Ishikawa (cell line): ENCODE data around the gene KIF16B.

Experiments
- CEBPB ChIP-seq: IDR thresholded peaks from 2 replicates; pipeline ENCODE4 v1.6.1; 2012
- CREB1 ChIP-seq: IDR thresholded peaks from 2 replicates; pipeline ENCODE4 v1.6.1; 2012; ENCODE audit warnings: low read depth
- EP300 ChIP-seq: IDR thresholded peaks from 2 replicates; pipeline ENCODE4 v1.6.1; 2012; ENCODE audit warnings: borderline replicate concordance
- RAD21 ChIP-seq: IDR thresholded peaks from 2 replicates; pipeline ENCODE4 v1.6.1; 2012; ENCODE audit warnings: low read depth
- TAF1 ChIP-seq: IDR thresholded peaks from 2 replicates; pipeline ENCODE4 v1.6.1; 2012; ENCODE audit warnings: low read depth, mild to moderate bottlenecking
- TCF12 ChIP-seq: IDR thresholded peaks from 2 replicates; pipeline ENCODE4 v1.6.1; 2012; ENCODE audit warnings: low read depth
- TEAD4 ChIP-seq: IDR thresholded peaks from 2 replicates; pipeline ENCODE4 v1.6.1; 2012
- YY1 ChIP-seq: IDR thresholded peaks from 2 replicates; pipeline ENCODE4 v1.6.1; 2012; ENCODE audit warnings: low read depth
- TF ChIP-seq, protein P1 (sequence below): IDR thresholded peaks from 2 replicates; pipeline ENCODE4 v1.6.1; 2012; ENCODE audit warnings: low read depth, mild to moderate bottlenecking
- TF ChIP-seq, protein P2 (sequence below): IDR thresholded peaks from 2 replicates; pipeline ENCODE4 v1.6.1; 2012

DNA sequence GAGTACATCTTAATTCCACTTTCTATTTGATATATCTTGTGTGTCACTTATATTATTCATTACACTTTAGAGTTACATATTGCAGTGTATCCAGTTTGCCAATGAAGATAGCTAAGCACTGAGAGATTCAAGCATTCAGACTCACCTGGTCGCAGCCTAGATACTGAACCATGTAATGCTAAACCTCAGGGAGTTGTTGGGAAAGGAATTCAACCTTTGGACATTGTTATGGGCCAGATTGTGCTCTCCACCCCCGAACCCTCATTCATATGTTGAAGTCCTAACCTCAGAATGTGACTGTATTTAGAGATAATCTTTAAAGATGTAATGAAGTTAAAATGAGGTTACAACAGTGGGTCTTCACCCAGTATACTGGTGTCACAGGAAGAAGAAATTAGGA is 13.8 kb upstream of the KIF16B start:
- TF ChIP-seq EP300 (no peak), TCF12 (no peak), TAF1 (no peak), CREB1 (no peak), CEBPB (no peak), TEAD4 (no peak), YY1 (no peak), RAD21 (no peak)
- TF ChIP-seq, protein P1, sequence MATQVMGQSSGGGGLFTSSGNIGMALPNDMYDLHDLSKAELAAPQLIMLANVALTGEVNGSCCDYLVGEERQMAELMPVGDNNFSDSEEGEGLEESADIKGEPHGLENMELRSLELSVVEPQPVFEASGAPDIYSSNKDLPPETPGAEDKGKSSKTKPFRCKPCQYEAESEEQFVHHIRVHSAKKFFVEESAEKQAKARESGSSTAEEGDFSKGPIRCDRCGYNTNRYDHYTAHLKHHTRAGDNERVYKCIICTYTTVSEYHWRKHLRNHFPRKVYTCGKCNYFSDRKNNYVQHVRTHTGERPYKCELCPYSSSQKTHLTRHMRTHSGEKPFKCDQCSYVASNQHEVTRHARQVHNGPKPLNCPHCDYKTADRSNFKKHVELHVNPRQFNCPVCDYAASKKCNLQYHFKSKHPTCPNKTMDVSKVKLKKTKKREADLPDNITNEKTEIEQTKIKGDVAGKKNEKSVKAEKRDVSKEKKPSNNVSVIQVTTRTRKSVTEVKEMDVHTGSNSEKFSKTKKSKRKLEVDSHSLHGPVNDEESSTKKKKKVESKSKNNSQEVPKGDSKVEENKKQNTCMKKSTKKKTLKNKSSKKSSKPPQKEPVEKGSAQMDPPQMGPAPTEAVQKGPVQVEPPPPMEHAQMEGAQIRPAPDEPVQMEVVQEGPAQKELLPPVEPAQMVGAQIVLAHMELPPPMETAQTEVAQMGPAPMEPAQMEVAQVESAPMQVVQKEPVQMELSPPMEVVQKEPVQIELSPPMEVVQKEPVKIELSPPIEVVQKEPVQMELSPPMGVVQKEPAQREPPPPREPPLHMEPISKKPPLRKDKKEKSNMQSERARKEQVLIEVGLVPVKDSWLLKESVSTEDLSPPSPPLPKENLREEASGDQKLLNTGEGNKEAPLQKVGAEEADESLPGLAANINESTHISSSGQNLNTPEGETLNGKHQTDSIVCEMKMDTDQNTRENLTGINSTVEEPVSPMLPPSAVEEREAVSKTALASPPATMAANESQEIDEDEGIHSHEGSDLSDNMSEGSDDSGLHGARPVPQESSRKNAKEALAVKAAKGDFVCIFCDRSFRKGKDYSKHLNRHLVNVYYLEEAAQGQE = no peak
- TF ChIP-seq, protein P2, sequence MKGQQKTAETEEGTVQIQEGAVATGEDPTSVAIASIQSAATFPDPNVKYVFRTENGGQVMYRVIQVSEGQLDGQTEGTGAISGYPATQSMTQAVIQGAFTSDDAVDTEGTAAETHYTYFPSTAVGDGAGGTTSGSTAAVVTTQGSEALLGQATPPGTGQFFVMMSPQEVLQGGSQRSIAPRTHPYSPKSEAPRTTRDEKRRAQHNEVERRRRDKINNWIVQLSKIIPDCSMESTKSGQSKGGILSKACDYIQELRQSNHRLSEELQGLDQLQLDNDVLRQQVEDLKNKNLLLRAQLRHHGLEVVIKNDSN = no peak
